Naive thymus-derived CD4-positive, alpha-beta T cell (primary cell): ENCODE measurements around the gene NCR2. TPM values are rescaled to one million over a fixed set of nuclear protein-coding genes. Genes with fewer than 3 reads are reported as not detected.

ENCODE experiments used
- ATAC-seq: fragments of 150-1000 bp; cut with Tn5 transposase; 2 replicates; pipeline ENCODE4 v1.10.0; 2021; ENCODE audit warnings: mild to moderate bottlenecking, moderate library complexity
- CTCF ChIA-PET: fragments of 350-600 bp; sonication (Branson Sonifier 250); formaldehyde crosslinking; loops from one replicate; lab custom pipeline; 2021; ENCODE audit warnings: antibody characterized with exemption; lab: Charles Lee
- POLR2A ChIA-PET: fragments of 350-600 bp; sonication (Branson Sonifier 250); formaldehyde crosslinking; loops from one replicate; lab custom pipeline; 2021; ENCODE audit warnings: antibody characterized with exemption, inconsistent platforms; lab: Charles Lee
- DNase-seq, 9 donors: peaks; one replicate each; pipeline versions ENCODE4 v3.0.0 to v3.0.0-alpha.2; 2020 to 2022; ENCODE audit warnings: mixed read lengths in 1 of 9
- H3K27ac ChIP-seq: one replicate; pipeline ENCODE4 v1.7.0; 2013; ENCODE audit warnings: mild to moderate bottlenecking, low read depth, low read length, moderate library complexity
- H3K27me3 ChIP-seq, 2 donors: one replicate each; pipeline ENCODE4 v1.7.0; 2013; ENCODE audit warnings: low read length in 2 of 2, mild to moderate bottlenecking in 2 of 2, moderate library complexity in 2 of 2; ENCODE audit not compliant: control insufficient read depth in 2 of 2, insufficient read depth in 2 of 2
- H3K36me3 ChIP-seq, 3 experiments: 1 replicate in 2 of 3; 2 replicates in 1 of 3; pipeline ENCODE4 v1.7.0; 2013; ENCODE audit warnings: low read length in 3 of 3, mild to moderate bottlenecking in 3 of 3, moderate library complexity in 1 of 3; ENCODE audit not compliant: insufficient read depth in 3 of 3, control insufficient read depth in 2 of 3
- H3K4me1 ChIP-seq, 2 donors: one replicate each; pipeline ENCODE4 v1.7.0; 2013; ENCODE audit warnings: low read length in 2 of 2, mild to moderate bottlenecking in 2 of 2, moderate library complexity in 1 of 2; ENCODE audit not compliant: control insufficient read depth in 2 of 2, insufficient read depth in 2 of 2
- H3K4me3 ChIP-seq: 2 replicates; pipeline ENCODE4 v1.7.0; 2013; ENCODE audit warnings: mild to moderate bottlenecking, low read length
- H3K9me3 ChIP-seq, 3 experiments: 1 replicate in 2 of 3; 2 replicates in 1 of 3; pipeline ENCODE4 v1.7.0; 2013; ENCODE audit warnings: low read length in 3 of 3; ENCODE audit not compliant: control insufficient read depth in 2 of 3
- H3K27ac Mint-ChIP-seq, 9 donors: one replicate each; pipeline ENCODE4 v1.8.0; 2020 to 2022; ENCODE audit warnings: mixed read lengths in 9 of 9, mild to moderate bottlenecking in 8 of 9, moderate library complexity in 5 of 9, inconsistent platforms in 2 of 9
- H3K27me3 Mint-ChIP-seq, 5 donors: one replicate each; pipeline ENCODE4 v1.8.0; 2021 to 2022; ENCODE audit warnings: mixed read lengths in 5 of 5, mild to moderate bottlenecking in 1 of 5
- H3K36me3 Mint-ChIP-seq, 5 donors: one replicate each; pipeline ENCODE4 v1.8.0; 2020 to 2022; ENCODE audit warnings: mixed read lengths in 5 of 5, mild to moderate bottlenecking in 3 of 5, inconsistent platforms in 1 of 5
- H3K4me1 Mint-ChIP-seq, 7 donors: one replicate each; pipeline ENCODE4 v1.8.0; 2020 to 2022; ENCODE audit warnings: mixed read lengths in 7 of 7, mild to moderate bottlenecking in 3 of 7, inconsistent platforms in 1 of 7
- H3K4me3 Mint-ChIP-seq, 10 donors: one replicate each; pipeline ENCODE4 v1.8.0; 2020 to 2022; ENCODE audit warnings: mild to moderate bottlenecking in 10 of 10, mixed read lengths in 10 of 10, moderate library complexity in 6 of 10, inconsistent platforms in 2 of 10
- H3K9me3 Mint-ChIP-seq, 11 donors: one replicate each; pipeline ENCODE4 v1.8.0; 2020 to 2022; ENCODE audit warnings: mixed read lengths in 11 of 11, mild to moderate bottlenecking in 4 of 11, inconsistent platforms in 1 of 11, moderate library complexity in 1 of 11
- intact Hi-C, 2 donors: fragments of 100-400 bp; cut with micrococcal nuclease; formaldehyde crosslinking; loops; one replicate each; pipeline ENCODE4 v1.15.1; 2023
- polyA plus RNA-seq, 2 donors: library from polyadenylated mRNA; unstranded; fragments of 300-500 nt; fragmentation: Illumina TruSeq; gene quantifications; one replicate each; pipeline ENCODE4 v1.2.3, GENCODE V29; 2021
- total RNA-seq, 6 experiments: library from RNA in 5 of 6; stranded (reverse) in 5 of 6; gene quantifications; 1 replicate in 5 of 6; 2 replicates in 1 of 6; pipeline ENCODE4 v1.2.3 and lab custom pipeline; 2021 to 2026

The NCR2 gene
- total and polyA plus RNA-seq, 7 experiments from 2014 or later: not detected

DNA sequence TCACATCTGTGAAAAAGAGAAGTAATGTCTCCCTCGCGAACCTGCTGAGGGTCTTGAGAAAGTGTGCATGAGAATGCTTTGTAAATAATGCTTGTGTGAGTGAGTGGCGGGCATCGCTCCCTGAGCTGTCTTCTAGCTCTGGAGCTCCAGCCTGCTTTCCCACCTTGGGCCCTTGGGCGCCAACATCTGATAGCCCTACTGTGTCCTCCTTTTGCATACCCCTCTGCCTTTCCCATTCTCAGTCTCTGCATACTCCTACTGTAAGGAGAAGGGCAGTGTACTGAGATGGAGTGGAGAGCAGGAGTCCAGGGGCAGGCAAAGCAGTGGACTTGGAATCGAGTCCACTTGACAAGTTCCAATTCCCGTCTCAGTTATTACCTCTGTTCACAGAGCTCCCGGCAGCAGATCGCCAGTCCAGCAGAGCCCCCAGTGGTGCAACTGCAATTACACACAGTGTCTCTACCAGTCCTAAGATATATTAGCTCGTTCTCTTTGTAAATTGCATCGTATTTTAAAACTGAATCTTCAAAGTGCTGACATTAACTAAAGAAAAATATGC, 847 bp upstream of the NCR2 start:
- no peak for DNase-seq
- intact Hi-C loops: loop anchor here in 1 of 2 donors (1.0 kb wide), 2 partner anchors 11 to 35 kb away; no protein-coding TSS in a partner anchor
- no peak for ATAC-seq

GRCh38 chr6:41335943-41336342, 535 bp downstream of the NCR2 start:
- Mint-ChIP-seq H3K4me1 (peaks cover 22 to 57% (median 51%) of the 10 kb centered on the region in 7 donors), H3K4me3 (no peak overlapping the region), H3K9me3 (no peaks in the 10 kb centered on the region), H3K36me3 (no peaks in the 10 kb centered on the region), H3K27me3 (peaks cover 0 to 15% (median 0%) of the 10 kb centered on the region in 5 donors), H3K27ac (peak overlapping the region in 7 of 9 donors; percentile 3 to 92 (median 83))
- H3K9me3 ChIP-seq: no peaks in the 10 kb centered on the region
- peaks cover 31 to 42% of the 10 kb centered on the region in 2 donors for H3K4me1 ChIP-seq
- CTCF ChIA-PET: interaction anchor here (1.7 kb wide), 1 partner anchor 33 kb away, joined by 5 read pairs; no protein-coding TSS in a partner anchor
- no peak for ATAC-seq
- DNase-seq: no peak
- no peak overlapping the region for H3K4me3 ChIP-seq
- POLR2A ChIA-PET: no interaction called here
- intact Hi-C loops: no loop called here
- H3K36me3 ChIP-seq: no peaks in the 10 kb centered on the region
- no peak overlapping the region for H3K27ac ChIP-seq
- H3K27me3 ChIP-seq: no peaks in the 10 kb centered on the region

More for the DNA sequence above, 847 bp upstream of the NCR2 start:
- Histone ChIP-seq H3K4me3 (no peak overlapping the region), H3K9me3 (no peaks in the 10 kb centered on the region), H3K27ac (peak overlapping the region; percentile 57), H3K27me3 (no peaks in the 10 kb centered on the region), H3K36me3 (no peaks in the 10 kb centered on the region), H3K4me1 (peaks cover 31 to 43% of the 10 kb centered on the region in 2 donors)
- no peaks in the 10 kb centered on the region for H3K9me3 Mint-ChIP-seq
- peak overlapping the region; percentile 83 to 96 (median 89) for H3K27ac Mint-ChIP-seq
- H3K27me3 Mint-ChIP-seq: peaks cover 0 to 17% (median 0%) of the 10 kb centered on the region in 5 donors
- peaks cover 21 to 62% (median 51%) of the 10 kb centered on the region in 7 donors for H3K4me1 Mint-ChIP-seq
- CTCF ChIA-PET: interaction anchor here (1.1 to 1.7 kb wide), 3 partner anchors 10 to 34 kb away, joined by 5 to 6 read pairs (median 5); no protein-coding TSS in a partner anchor
- H3K4me3 Mint-ChIP-seq: peak overlapping the region in 9 of 10 donors; percentile 16 to 79 (median 66)
- no peaks in the 10 kb centered on the region for H3K36me3 Mint-ChIP-seq
- POLR2A ChIA-PET: interaction anchor here (0.6 to 1.5 kb wide), 3 partner anchors 10 to 829 kb away, joined by 3 to 9 read pairs (median 3); no protein-coding TSS in a partner anchor

DNA sequence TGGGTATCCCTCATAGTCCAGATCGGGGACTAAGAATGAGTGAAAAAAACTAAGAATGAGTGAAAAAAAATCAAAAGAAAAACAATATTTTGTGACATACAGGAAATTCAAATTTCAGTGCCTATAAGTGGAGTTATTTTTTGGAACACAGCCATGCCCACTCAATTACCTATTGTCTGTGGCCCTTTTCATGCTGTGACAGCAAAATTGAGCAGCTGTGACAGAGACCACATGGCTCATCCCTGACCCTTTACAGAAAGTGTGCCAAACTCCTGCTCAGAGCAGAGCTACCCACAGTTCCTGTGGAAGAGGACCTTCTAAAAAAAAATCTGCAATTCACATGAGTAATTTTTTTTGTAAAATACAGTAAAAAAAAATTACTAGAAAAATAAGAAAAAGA, 1.4 kb downstream of the NCR2 start:
- ATAC-seq (no peak), DNase-seq (no peak)
- no peaks in the 10 kb centered on the region for H3K36me3 ChIP-seq
- H3K36me3 Mint-ChIP-seq: no peaks in the 10 kb centered on the region
- H3K9me3 ChIP-seq: no peaks in the 10 kb centered on the region
- H3K27ac ChIP-seq: no peak overlapping the region
- H3K4me3 ChIP-seq: no peak overlapping the region
- peaks cover 19 to 50% (median 44%) of the 10 kb centered on the region in 7 donors for H3K4me1 Mint-ChIP-seq
- peaks cover 30 to 34% of the 10 kb centered on the region in 2 donors for H3K4me1 ChIP-seq
- POLR2A ChIA-PET: no interaction called here
- no peaks in the 10 kb centered on the region for H3K27me3 ChIP-seq
- intact Hi-C loops: no loop called here
- peaks cover 0 to 14% (median 0%) of the 10 kb centered on the region in 5 donors for H3K27me3 Mint-ChIP-seq
- CTCF ChIA-PET: no interaction called here
- H3K27ac Mint-ChIP-seq: peak overlapping the region in 2 of 9 donors; percentile 55 to 89
- H3K4me3 Mint-ChIP-seq: no peak overlapping the region
- no peaks in the 10 kb centered on the region for H3K9me3 Mint-ChIP-seq

GRCh38 chr6:41337709-41338108, 2.3 kb downstream of the NCR2 start:
- intact Hi-C loops: no loop called here
- Histone ChIP-seq H3K9me3 (no peaks in the 10 kb centered on the region), H3K4me1 (peaks cover 21 to 25% of the 10 kb centered on the region in 2 donors), H3K4me3 (no peak overlapping the region), H3K27ac (no peak overlapping the region), H3K36me3 (no peaks in the 10 kb centered on the region), H3K27me3 (no peaks in the 10 kb centered on the region)
- Mint-ChIP-seq H3K36me3 (no peaks in the 10 kb centered on the region), H3K4me1 (peaks cover 16 to 41% (median 36%) of the 10 kb centered on the region in 7 donors), H3K9me3 (no peaks in the 10 kb centered on the region), H3K27me3 (peaks cover 0 to 14% (median 0%) of the 10 kb centered on the region in 5 donors), H3K27ac (no peak overlapping the region), H3K4me3 (no peak overlapping the region)
- no peak for ATAC-seq
- DNase-seq: no peak
- CTCF ChIA-PET: interaction anchor here (1.7 kb wide), 1 partner anchor 20 kb away, joined by 4 read pairs; no protein-coding TSS in a partner anchor
- POLR2A ChIA-PET: no interaction called here

DNA sequence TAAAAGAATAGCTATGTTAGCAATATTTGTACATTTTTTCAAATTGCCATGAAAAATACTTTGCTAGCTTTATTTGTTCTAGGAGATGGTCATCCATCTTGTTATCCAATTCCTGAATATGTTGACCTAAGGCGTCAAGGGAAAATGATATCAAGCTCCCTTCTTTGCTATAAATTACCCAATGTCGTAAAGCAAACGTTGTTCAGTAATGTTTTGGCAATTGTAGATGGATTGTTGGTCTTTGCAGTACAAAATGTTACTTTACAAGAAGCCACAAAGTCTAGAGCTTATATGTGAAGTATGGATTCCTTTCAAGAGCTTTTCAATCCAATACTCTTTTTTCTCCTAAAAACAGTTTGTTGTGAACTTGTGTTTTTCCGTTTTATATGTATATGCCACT, 3.3 kb downstream of the NCR2 start:
- Mint-ChIP-seq H3K4me1 (peaks cover 11 to 37% (median 27%) of the 10 kb centered on the region in 7 donors), H3K9me3 (no peaks in the 10 kb centered on the region), H3K27me3 (peaks cover 0 to 14% (median 0%) of the 10 kb centered on the region in 5 donors), H3K27ac (no peak overlapping the region), H3K4me3 (no peak overlapping the region), H3K36me3 (no peaks in the 10 kb centered on the region)
- Histone ChIP-seq H3K9me3 (no peaks in the 10 kb centered on the region), H3K4me3 (no peak overlapping the region), H3K27ac (no peak overlapping the region), H3K27me3 (no peaks in the 10 kb centered on the region), H3K4me1 (peaks cover 12 to 15% of the 10 kb centered on the region in 2 donors), H3K36me3 (no peaks in the 10 kb centered on the region)
- DNase-seq (no peak), ATAC-seq (no peak)
- intact Hi-C loops: no loop called here
- ChIA-PET POLR2A (no interaction called here), CTCF (interaction anchor here (0.6 to 1.7 kb wide), 3 partner anchors 21 to 341 kb away, joined by 3 to 4 read pairs (median 3); no protein-coding TSS in a partner anchor)

- H3K4me1 Mint-ChIP-seq: peaks cover 20 to 37% (median 27%) of the 10 kb centered on the region in 7 donors
- peak overlapping the region in 2 of 9 donors; percentile 36 to 46 for H3K27ac Mint-ChIP-seq
- Histone ChIP-seq H3K27me3 (no peaks in the 10 kb centered on the region), H3K9me3 (no peaks in the 10 kb centered on the region), H3K27ac (no peak overlapping the region), H3K36me3 (no peaks in the 10 kb centered on the region), H3K4me1 (peaks cover 16 to 18% of the 10 kb centered on the region in 2 donors), H3K4me3 (no peak overlapping the region)
- ChIA-PET CTCF (no interaction called here), POLR2A (no interaction called here)
- peaks cover 0 to 15% (median 0%) of the 10 kb centered on the region in 5 donors for H3K27me3 Mint-ChIP-seq
- ATAC-seq (no peak), DNase-seq (no peak)
- H3K4me3 Mint-ChIP-seq: peak overlapping the region in 1 of 10 donors; percentile 20
- peaks cover 0 to 3% (median 0%) of the 10 kb centered on the region in 5 donors for H3K36me3 Mint-ChIP-seq
- intact Hi-C loops: no loop called here
- peaks cover 0 to 2% (median 0%) of the 10 kb centered on the region in 11 donors for H3K9me3 Mint-ChIP-seq
Observed at GRCh38 chr6:41341580-41341979, 6.2 kb downstream of the NCR2 start.
